Measurements from ENCODE around the gene LRRTM2.
"Not testable (repeated sequence)": the region's sequence is repeated elsewhere in the genome, so short reads cannot be mapped to it uniquely, and the experiment has no call there.

- TF ChIP-seq CTCF, EZH2phosphoT487 (IDR thresholded peaks at IDR 0.05): not testable (repeated sequence)
These were observed 46.2 kb upstream of the LRRTM2 start for GRCh38 chr5:138921362-138921761.

All from neural progenitor cell (in vitro differentiated cells).